Right kidney (tissue), 1 donor: ENCODE measurements around the gene KANSL1.

ENCODE experiments used
- DNase-seq: peaks from one replicate; pipeline ENCODE4 v3.0.0-alpha.2; 2016

The KANSL1 gene

DNA sequence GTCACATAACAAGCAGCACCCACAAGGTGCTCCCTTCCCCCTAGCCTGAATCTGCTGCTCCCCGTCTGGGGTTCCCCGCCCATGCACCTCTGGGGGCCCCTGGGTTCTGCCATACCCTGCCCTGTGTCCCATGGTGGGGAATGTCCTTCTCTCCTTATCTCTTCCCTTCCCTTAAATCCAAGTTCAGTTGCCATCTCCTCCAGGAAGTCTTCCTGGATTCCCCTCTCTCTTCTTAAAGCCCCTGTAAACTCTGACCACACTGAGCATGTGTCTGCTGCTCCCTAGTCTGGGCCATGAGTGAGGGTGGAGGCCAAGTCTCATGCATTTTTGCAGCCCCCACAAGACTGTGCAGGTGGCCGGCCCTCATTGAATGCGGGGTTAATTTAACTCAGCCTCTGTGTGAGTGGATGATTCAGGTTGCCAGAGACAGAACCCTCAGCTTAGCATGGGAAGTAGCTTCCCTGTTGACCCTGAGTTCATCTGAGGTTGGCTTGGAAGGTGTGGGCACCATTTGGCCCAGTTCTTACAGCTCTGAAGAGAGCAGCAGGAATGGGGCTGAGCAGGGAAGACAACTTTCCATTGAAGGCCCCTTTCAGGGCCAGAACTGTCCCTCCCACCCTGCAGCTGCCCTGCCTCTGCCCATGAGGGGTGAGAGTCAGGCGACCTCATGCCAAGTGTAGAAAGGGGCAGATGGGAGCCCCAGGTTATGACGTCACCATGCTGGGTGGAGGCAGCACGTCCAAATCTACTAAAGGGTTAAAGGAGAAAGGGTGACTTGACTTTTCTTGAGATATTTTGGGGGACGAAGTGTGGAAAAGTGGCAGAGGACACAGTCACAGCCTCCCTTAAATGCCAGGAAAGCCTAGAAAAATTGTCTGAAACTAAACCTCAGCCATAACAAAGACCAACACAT, 194.0 kb downstream of the KANSL1 start, which contains the start of gene STH:
Gene STH, plus strand, starts transcription at position 264 of the 913 bp plus-strand sequence. Its CDS starts 30 bp downstream, at position 294.
- DNase-seq = no peak

DNA sequence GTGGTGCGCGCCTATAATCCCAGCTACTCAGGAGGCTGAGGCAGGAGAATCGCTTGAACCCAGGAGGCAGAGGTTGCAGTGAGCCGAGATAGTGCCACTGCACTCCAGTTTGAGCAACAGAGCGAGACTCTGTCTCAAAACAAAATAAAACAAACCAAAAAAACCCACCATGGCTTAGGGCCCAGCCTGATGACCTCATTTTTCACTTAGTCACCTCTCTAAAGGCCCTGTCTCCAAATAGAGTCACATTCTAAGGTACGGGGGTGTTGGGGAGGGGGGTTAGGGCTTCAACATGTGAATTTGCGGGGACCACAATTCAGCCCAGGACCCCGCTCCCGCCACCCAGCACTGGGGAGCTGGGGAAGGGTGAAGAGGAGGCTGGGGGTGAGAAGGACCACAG, 195.6 kb downstream of the KANSL1 start:
- DNase-seq = no peak

DNA sequence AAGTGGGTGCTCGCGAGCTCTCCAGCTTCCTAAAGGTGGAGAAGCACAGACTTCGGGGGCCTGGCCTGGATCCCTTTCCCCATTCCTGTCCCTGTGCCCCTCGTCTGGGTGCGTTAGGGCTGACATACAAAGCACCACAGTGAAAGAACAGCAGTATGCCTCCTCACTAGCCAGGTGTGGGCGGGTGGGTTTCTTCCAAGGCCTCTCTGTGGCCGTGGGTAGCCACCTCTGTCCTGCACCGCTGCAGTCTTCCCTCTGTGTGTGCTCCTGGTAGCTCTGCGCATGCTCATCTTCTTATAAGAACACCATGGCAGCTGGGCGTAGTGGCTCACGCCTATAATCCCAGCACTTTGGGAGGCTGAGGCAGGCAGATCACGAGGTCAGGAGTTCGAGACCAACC, 196.1 kb downstream of the KANSL1 start:
- DNase-seq = no peak

DNA sequence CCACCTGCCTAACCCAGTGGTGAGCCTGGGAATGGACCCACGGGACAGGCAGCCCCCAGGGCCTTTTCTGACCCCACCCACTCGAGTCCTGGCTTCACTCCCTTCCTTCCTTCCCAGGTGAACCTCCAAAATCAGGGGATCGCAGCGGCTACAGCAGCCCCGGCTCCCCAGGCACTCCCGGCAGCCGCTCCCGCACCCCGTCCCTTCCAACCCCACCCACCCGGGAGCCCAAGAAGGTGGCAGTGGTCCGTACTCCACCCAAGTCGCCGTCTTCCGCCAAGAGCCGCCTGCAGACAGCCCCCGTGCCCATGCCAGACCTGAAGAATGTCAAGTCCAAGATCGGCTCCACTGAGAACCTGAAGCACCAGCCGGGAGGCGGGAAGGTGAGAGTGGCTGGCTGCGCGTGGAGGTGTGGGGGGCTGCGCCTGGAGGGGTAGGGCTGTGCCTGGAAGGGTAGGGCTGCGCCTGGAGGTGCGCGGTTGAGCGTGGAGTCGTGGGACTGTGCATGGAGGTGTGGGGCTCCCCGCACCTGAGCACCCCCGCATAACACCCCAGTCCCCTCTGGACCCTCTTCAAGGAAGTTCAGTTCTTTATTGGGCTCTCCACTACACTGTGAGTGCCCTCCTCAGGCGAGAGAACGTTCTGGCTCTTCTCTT, 196.8 kb downstream of the KANSL1 start:
- DNase-seq = no peak

DNA sequence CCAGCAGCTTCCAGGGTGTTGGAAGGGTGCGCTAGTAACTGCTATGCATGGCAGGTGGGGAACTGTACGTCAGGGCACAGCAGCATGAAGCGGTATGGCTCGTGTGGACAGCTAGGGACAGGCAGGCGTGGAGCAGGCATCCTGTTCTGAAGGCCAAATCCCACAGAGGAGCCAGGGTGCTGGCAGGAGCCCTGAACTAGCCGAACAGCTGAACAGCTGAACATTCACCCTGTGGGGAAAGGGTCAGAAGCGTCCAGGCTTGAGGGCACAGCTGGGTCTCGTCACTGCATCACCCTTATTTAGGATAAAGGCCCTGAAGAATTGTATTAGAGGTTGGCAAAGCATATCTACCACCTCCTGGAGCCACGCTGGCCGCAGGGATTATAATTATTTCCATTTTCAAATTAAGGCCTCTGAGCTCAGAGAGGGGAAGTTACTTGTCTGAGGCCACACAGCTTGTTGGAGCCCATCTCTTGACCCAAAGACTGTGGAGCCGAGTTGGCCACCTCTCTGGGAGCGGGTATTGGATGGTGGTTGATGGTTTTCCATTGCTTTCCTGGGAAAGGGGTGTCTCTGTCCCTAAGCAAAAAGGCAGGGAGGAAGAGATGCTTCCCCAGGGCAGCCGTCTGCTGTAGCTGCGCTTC, 197.5 kb downstream of the KANSL1 start:
- DNase-seq = no peak

DNA sequence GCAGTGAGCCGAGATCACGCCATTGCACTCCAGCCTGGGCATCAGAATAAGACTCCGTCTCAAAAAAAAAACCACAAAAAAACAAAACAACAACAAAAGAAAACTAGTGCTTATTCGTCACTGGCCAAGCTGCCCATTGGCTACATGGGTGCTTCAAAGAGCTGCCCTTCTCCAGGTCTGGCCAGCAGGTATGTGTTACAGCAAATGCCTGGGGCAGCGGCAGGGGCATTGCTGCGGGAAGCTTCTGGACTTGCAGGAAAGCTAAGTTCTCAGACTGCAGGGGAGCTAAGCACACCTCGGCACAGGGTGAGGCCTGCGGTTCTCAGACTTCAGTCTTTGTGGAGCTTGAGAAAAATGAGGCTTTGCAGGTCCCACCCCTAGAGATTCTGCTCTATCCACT, 198.2 kb downstream of the KANSL1 start:
- no peak for DNase-seq

DNA sequence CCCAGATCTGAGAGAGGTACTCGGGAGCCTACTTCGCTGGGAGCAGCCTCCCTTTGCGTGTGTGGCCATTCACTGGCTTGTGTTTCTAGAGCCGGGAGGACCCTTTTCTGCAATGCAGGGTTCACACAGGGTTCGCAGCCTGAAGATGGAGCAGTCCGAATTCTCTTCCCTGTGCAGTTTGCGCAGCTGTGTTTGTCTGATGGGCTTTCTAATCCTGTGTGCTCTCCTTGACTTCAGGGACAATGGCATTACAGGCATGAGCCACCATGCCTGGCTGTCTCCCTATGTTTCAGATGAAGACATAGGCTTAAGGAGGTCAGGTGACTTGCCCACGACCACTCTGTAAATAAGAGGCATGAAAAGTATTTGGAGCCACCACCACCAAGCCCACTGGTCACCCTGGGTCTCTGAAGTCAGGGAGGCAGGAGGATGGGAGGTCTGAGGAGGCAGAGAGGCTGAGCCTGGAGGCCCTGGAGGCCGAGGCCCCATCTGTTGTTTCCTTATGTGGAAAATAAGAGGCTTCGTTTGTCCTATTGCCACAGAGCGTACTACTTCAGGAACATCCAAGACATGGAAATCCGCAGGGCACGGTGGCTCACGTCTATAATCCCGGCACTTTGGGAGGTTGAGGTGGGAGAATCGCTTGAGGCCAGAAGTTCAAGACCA, 199.1 kb downstream of the KANSL1 start:
- no peak for DNase-seq

DNA sequence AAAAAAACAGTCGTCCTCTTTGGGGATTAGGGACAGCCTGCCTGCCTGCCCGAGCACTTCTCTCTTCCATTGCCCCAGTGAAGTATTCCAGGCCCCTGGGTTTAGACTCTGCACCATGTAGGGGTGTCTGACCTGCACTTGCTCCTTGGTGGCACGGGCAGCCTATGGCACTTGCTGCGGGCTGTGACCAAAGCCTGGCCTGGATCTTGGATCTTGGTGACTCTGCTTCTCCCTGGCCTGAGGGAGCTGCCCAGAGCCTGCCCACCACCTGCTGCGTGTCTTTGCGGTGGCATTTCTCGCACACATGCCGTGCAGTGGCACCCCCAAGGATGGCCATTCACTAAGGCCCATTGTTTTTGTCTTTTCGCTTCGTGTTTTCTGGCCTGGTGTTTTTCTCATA, 200.3 kb downstream of the KANSL1 start:
- no peak for DNase-seq

DNA sequence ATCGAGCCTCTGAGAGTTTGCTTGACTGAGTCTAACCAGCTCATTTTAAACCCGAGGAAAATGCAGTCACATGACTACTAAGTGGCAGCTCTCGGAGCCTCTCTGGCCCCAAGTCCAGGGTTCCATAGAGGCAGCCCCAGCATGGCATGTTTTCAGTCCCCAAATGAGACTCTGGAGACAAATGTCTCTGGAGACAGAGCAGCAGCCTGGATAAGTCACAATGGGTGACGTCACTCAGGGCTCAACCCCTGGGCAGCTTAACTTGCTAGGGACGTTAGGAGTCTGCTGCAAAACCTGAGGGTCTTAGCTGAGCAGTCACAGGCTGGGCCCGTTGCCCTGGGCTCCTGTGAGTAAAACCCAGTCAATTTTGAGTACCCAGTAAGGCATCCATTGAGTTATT, 201.1 kb downstream of the KANSL1 start:
- DNase-seq = no peak

DNA sequence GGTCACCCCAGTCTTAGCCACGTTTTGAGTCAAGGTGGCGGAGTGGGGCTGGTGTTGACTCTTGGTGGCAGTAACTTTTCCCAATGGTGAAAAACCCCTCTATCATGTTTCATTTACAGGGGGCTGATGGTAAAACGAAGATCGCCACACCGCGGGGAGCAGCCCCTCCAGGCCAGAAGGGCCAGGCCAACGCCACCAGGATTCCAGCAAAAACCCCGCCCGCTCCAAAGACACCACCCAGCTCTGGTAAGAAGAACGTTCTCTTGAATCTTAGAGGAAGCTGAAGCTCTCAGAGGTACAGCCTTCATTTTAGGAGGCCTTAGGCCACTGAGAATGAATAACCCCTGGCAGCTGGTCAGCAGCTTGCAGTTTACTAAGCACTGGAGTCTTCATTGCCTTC, 201.9 kb downstream of the KANSL1 start:
- DNase-seq = no peak

DNA sequence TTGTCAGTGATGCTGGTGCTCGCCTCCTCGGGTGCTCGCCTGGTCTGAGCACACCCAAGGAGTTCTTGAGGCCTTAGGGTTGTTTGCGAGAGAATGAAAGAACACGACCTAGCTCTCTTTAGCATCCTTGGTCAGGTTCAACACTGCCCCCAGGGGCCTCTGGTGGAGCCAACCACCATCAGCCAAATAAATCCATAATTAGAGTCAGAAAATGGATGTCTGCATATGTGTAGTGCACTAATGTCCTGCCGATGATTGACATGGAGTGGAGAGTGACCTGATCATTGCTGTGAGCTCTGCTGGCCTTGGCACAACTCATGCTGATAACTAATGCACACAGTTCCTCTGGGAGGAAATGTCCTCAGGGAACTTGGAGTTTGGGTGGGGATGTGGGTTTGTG, 202.3 kb downstream of the KANSL1 start:
- DNase-seq = no peak

DNA sequence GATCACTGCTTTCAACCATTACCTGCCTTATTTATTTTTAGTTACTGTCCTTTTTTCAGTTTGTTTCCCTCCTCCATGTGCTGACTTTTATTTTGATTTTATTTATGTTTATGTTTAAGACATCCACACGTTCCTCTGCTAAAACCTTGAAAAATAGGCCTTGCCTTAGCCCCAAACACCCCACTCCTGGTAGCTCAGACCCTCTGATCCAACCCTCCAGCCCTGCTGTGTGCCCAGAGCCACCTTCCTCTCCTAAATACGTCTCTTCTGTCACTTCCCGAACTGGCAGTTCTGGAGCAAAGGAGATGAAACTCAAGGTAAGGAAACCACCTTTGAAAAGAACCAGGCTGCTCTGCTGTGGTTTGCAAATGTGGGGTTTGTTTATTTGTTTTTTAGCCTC, 203.5 kb downstream of the KANSL1 start:
- DNase-seq = no peak

DNA sequence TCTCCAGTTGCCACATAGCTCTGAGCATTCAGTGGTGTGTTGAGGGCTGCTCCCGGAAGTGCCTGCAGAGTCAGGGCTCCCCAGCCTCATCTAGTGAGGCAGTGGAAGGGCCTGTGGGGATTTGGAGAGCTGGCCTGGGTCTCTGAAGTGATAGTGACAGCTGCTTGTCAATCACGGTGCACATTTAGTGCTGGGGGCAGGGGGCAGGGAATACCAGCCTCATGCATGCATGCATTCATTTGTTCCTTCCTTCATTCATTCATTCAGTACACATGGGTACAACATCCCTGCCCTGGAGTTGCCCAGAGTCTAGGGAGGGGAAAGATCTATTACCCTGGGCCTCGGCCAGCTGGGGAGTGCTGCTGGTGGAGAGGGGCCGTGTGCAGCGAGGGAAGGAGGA, 205.5 kb downstream of the KANSL1 start:
- no peak for DNase-seq

DNA sequence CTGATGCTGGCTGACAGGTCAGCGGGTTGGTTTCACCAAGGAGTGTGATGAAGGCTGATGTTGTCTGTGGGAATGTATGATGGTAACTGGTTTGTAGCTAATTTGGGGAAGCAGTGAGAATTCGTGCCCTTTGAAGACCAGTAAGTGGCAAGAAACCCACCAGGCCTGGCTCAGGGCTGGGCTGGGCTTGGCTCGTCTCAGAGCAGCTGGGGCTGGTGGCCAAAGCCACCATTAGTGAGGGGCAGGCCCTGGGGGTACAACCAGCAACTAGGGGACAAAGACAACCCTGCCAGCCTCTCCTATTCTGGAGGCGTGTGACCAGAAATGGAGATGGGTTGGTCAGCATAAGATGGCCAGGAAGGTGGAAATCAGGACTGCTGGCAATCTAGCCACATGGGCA, 207.2 kb downstream of the KANSL1 start:
- no peak for DNase-seq

DNA sequence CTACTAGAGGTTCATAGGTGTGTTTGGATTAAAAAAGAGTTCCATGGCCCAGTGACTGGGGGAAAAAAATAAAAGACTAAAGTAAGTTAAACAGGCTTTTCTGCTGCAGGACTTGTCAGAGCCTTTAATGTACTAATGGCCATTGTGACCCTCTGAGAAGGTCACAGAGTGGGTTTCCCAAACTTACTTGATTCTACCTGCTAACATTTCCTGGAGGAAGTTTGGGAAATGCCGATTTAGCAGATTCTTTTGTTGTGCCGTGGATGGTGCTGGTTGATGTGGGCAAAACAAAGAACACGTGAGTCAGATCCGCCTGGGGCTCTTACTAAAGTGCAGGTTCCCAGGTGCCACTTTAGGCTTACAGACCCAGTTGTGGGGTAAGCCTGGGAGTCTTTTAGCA, 207.8 kb downstream of the KANSL1 start:
- DNase-seq = no peak

DNA sequence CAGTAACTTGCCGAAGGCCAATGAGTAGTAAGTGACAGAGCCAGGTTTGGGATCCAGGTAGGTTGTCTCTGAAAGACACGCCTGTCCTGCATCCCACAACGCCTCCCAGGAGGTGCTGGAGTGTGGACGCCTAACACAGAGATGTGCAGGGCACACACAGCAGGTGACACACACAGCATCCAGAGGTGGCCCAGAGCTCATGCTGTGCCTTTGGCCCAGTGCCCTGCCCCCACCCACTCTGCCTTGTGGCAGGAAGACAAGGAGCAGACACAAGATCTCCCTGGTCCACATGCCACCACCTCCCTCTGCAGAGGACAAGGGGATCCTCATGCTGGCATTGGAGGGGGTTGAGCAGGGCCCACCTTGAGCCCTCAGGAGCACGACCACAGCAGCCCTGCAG, 208.9 kb downstream of the KANSL1 start:
- no peak for DNase-seq

DNA sequence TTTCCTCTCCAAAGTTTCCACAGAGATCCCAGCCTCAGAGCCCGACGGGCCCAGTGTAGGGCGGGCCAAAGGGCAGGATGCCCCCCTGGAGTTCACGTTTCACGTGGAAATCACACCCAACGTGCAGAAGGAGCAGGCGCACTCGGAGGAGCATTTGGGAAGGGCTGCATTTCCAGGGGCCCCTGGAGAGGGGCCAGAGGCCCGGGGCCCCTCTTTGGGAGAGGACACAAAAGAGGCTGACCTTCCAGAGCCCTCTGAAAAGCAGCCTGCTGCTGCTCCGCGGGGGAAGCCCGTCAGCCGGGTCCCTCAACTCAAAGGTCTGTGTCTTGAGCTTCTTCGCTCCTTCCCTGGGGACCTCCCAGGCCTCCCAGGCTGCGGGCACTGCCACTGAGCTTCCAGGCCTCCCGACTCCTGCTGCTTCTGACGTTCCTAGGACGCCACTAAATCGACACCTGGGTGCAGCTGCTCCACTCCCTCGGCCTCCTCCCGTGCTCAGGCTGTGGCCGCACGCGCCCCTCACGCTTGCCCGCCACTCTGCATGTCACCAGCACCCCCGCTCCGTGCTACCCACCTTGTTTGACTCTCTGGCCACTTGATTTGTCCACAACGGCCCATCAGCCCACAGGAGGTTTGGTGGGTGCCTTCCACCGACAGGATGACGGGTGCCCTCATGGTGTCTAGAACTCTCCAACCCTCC, 209.5 kb downstream of the KANSL1 start:
- DNase-seq = no peak

DNA sequence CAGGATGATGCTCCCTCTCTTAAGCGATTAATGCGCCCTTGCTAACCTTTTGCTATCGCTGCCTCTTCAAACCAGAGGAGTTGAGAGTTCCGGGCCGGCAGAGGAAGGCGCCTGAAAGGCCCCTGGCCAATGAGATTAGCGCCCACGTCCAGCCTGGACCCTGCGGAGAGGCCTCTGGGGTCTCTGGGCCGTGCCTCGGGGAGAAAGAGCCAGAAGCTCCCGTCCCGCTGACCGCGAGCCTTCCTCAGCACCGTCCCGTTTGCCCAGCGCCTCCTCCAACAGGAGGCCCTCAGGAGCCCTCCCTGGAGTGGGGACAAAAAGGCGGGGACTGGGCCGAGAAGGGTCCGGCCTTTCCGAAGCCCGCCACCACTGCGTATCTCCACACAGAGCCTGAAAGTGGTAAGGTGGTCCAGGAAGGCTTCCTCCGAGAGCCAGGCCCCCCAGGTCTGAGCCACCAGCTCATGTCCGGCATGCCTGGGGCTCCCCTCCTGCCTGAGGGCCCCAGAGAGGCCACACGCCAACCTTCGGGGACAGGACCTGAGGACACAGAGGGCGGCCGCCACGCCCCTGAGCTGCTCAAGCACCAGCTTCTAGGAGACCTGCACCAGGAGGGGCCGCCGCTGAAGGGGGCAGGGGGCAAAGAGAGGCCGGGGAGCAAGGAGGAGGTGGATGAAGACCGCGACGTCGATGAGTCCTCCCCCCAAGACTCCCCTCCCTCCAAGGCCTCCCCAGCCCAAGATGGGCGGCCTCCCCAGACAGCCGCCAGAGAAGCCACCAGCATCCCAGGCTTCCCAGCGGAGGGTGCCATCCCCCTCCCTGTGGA, 210.2 kb downstream of the KANSL1 start:
- no peak for DNase-seq

DNA sequence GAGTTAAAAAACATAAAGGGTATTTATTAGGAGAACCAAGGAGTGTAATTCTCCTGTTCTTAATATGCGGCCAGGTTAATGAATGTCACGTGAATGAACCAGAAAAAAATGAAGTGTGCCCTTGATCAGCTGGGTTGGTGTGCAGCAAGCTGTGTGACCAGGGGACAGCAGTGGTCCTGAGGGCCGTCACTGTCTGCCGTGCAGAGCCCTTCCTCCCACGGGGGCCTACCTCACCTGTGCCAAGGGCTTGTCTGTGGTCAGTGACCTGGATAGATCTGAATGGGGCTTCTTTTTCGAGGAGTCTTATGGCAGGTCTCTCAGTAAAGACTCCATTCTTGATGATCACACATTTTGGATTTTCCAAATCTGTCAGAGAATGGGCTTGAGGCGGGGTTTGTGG, 211.9 kb downstream of the KANSL1 start:
- no peak for DNase-seq

DNA sequence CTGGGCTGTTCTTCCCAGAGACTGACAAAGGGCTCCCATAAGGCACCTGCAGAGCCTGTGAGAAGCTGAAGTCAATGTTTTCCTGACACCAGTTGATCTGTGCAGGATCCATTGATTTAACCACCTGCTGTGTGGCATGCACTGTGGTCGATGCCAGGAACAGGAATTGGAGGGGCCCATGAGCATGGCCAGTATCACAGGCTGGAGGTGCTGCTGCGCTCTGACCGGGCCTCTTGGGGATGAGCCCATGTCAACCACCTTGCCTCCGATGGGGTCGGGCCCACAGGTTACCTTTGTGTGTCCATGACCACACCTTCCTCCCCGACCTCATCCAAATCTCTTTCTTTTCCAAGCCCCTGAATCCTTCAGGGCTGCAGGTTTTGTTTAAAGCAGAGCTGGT, 212.4 kb downstream of the KANSL1 start:
- DNase-seq = no peak
